HG02678 (cell line): ENCODE results near the gene KDM8.

ENCODE experiments used
- ATAC-seq: cut with Tn5 transposase; IDR thresholded peaks from one replicate; pipeline ENCODE4 v1.9.1; 2021; ENCODE audit warnings: mild to moderate bottlenecking, moderate library complexity; ENCODE audit not compliant: unreplicated experiment

The KDM8 gene

GRCh38 chr16:27214084-27214961 is 11.0 kb downstream of the KDM8 start:
- ATAC-seq: no peak

- no peak for ATAC-seq
These were observed 12.3 kb downstream of the KDM8 start for GRCh38 chr16:27215660-27216059.

- ATAC-seq: no peak
These were observed 13.1 kb downstream of the KDM8 start for GRCh38 chr16:27216297-27216885.

- no peak for ATAC-seq
These were observed 13.9 kb downstream of the KDM8 start for GRCh38 chr16:27217256-27217655.

- ATAC-seq: no peak
These were observed 15.4 kb downstream of the KDM8 start for GRCh38 chr16:27218756-27219155.

- no peak for ATAC-seq
These were observed 15.8 kb downstream of the KDM8 start for GRCh38 chr16:27219161-27219560.

GRCh38 chr16:27220120-27220519 is 16.8 kb downstream of the KDM8 start:
- no peak for ATAC-seq

- no peak for ATAC-seq
These were observed 17.2 kb downstream of the KDM8 start for GRCh38 chr16:27220527-27220926.

- ATAC-seq: no peak
These were observed 17.7 kb downstream of the KDM8 start for GRCh38 chr16:27220991-27221390.

- ATAC-seq: no peak
These were observed 18.4 kb downstream of the KDM8 start for GRCh38 chr16:27221576-27222248.

GRCh38 chr16:27222249-27223225 is 19.2 kb downstream of the KDM8 start:
- no peak for ATAC-seq

GRCh38 chr16:27223226-27223610 is 19.9 kb downstream of the KDM8 start:
- no peak for ATAC-seq

- ATAC-seq: no peak
These were observed 20.4 kb downstream of the KDM8 start for GRCh38 chr16:27223701-27224100.

GRCh38 chr16:27224271-27224737 is 21.0 kb downstream of the KDM8 start:
- no peak for ATAC-seq

- ATAC-seq: no peak
These were observed 21.5 kb downstream of the KDM8 start for GRCh38 chr16:27224741-27225300.

GRCh38 chr16:27225536-27226360 is 22.4 kb downstream of the KDM8 start:
- ATAC-seq: no peak

GRCh38 chr16:27226476-27226875 is 23.1 kb downstream of the KDM8 start:
- no peak for ATAC-seq

- no peak for ATAC-seq
These were observed 23.8 kb downstream of the KDM8 start for GRCh38 chr16:27226976-27227705.

GRCh38 chr16:27228045-27228444 is 24.7 kb downstream of the KDM8 start:
- no peak for ATAC-seq
